PC-9 (cell line): ENCODE results near the gene ME3.

Source experiments
- EZH2 ChIP-seq: fragments of 200-600 bp; sonication (generic); IDR thresholded peaks from 2 replicates; pipeline ENCODE4 v1.8.0; 2017; ENCODE audit warnings: antibody characterized with exemption, low read depth
- TF ChIP-seq, protein P1 (sequence below): fragments of 200-600 bp; sonication (generic); conservative IDR thresholded peaks from 2 replicates; pipeline ENCODE4 v1.6.1; 2017; ENCODE audit warnings: mixed run types, antibody characterized with exemption, mild to moderate bottlenecking, moderate library complexity

DNA sequence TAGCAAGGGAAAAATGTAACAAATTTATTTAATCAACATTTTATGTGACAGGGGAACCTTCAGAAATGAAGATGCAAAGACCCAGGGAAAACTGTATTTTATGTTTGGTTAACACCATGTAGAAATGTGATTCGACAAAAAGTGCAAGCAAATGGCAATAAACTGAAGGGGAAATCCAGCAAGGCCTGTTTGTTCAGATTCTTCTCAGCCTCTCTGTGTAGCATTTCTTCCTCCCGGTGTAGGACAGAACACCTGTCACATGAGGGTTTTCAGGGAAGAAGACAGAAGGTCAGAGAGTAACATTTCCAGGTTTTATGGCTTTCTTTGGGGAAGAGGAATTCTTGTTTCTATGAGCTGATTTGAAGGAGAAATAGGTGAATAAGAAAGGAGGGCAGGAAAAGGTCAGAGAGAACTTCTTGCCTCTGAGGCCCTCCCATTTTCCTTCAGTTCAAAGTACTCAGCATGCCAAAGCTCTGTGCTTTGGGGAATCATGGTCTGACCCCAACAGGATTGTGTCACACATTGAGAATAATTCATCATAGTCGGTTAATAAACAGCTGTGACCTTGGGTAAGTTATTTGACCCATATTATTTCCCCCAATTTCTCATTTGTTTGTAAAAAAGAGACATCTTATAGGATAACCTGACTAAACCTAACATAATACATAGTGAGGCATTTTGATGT, 45.5 kb upstream of the ME3 start:
- TF ChIP-seq EZH2 = no peak
- TF ChIP-seq, protein P1, sequence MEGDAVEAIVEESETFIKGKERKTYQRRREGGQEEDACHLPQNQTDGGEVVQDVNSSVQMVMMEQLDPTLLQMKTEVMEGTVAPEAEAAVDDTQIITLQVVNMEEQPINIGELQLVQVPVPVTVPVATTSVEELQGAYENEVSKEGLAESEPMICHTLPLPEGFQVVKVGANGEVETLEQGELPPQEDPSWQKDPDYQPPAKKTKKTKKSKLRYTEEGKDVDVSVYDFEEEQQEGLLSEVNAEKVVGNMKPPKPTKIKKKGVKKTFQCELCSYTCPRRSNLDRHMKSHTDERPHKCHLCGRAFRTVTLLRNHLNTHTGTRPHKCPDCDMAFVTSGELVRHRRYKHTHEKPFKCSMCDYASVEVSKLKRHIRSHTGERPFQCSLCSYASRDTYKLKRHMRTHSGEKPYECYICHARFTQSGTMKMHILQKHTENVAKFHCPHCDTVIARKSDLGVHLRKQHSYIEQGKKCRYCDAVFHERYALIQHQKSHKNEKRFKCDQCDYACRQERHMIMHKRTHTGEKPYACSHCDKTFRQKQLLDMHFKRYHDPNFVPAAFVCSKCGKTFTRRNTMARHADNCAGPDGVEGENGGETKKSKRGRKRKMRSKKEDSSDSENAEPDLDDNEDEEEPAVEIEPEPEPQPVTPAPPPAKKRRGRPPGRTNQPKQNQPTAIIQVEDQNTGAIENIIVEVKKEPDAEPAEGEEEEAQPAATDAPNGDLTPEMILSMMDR = no peak
